Measurements from ENCODE around the gene NANP. TPM values are rescaled to one million over a fixed set of nuclear protein-coding genes. Genes with fewer than 3 reads are reported as not detected.

NANP gene
- total and polyA plus RNA-seq, 2 of the 13 experiments (the other 11 are each of a cell fraction or from before 2014, with no cell fraction given): 8.9 to 21.5 TPM

- Histone ChIP-seq H3K27ac (ENCODE audit: extremely low read length, insufficient read depth, low read length) (peak overlapping the region; percentile 51), H3K9ac (ENCODE audit: insufficient read depth, low read depth, low read length) (0 out of 2 replicates have a peak overlapping the region, but pooled peaks have one; percentile 1), H3K79me2 (ENCODE audit: insufficient read depth, low read length) (peaks cover 94% of the 10 kb centered on the region), H3K9me3 (ENCODE audit: low read length) (no peaks in the 10 kb centered on the region), H3K36me3 (replicated peaks in 1 of 2; ENCODE audit: control insufficient read depth in 1 of 2, insufficient read depth in 2 of 2, low read length in 2 of 2) (peaks cover 6 to 8% of the 10 kb centered on the region in 2 experiments; a peak in 2 of 5 replicates), H3K4me1 (ENCODE audit: insufficient read depth, low read length) (peaks cover 91% of the 10 kb centered on the region), H3K27me3 (ENCODE audit: control insufficient read depth in 1 of 2, insufficient read depth in 2 of 2, low read length in 2 of 2) (no peaks in the 10 kb centered on the region), H2AFZ (ENCODE audit: low read length) (no peak overlapping the region), H3K4me2 (ENCODE audit: low read depth, low read length) (peak overlapping the region; percentile 54), H3K4me3 (replicated peaks in 1 of 3; ENCODE audit: insufficient read depth in 1 of 3, low read depth in 2 of 3, low read length in 3 of 3) (peak overlapping the region; percentile 2 to 33 (median 8); a peak in 5 of 6 replicates), H4K20me1 (ENCODE audit: insufficient read depth, low read length) (peaks cover 30% of the 10 kb centered on the region)
- ChIA-PET CTCF (ENCODE audit: low intra/inter-chr PET ratio, low total read pairs) (no interaction called here), POLR2A (interaction anchor here (0.8 to 1.4 kb wide), 4 partner anchors 14 to 111 kb away, joined by 3 to 9 read pairs (median 4); no protein-coding TSS in a partner anchor)
- intact Hi-C loops (cut with micrococcal nuclease; ENCODE audit: unreplicated experiment) (no loop called here), in situ Hi-C loops (cut with HindIII; ENCODE audit: extremely low pct_ligation_motif_present, low pct_unique_long_range_greater_than_20kb) (no loop called here)
- BruUV-seq (replicated peaks): no TSS peak
- DNase-seq (ENCODE audit: low spot score) (peak; percentile 87), FAIRE-seq (no peak), ATAC-seq (peak; percentile 91)
- 45% methylated on average over 11 of the region's 11 CpGs for WGBS (ENCODE audit: low lambda C conversion rate)
- TF ChIP-seq KMT2B (CRISPR knock-in tag; IDR thresholded peaks at IDR 0.05): no peak
- no peak for TF ChIP-seq ZNF672 (CRISPR knock-in tag; IDR thresholded peaks at IDR 0.05)
- TF ChIP-seq SIX1 (CRISPR knock-in tag; IDR thresholded peaks at IDR 0.05; ENCODE audit: borderline replicate concordance): no peak; the same call in 1 of the 2 replicates
- no peak for TF ChIP-seq ZSCAN30 (CRISPR knock-in tag; IDR thresholded peaks at IDR 0.05)
- TF ChIP-seq THAP8 (CRISPR knock-in tag; IDR thresholded peaks at IDR 0.05; ENCODE audit: borderline replicate concordance): no peak
- TF ChIP-seq HNRNPH1 (optimal IDR thresholded peaks at IDR 0.05; ENCODE audit: low read depth, low read length): no peak
- no peak for TF ChIP-seq PTBP1 (IDR thresholded peaks at IDR 0.05; ENCODE audit: low read depth, low read length, poor library complexity, severe bottlenecking)
- no peak for TF ChIP-seq U2AF2 (IDR thresholded peaks at IDR 0.05; ENCODE audit: low read depth, low read length)
- no peak for TF ChIP-seq RNF2 (conservative IDR thresholded peaks at IDR 0.05; ENCODE audit: low read depth)
- TF ChIP-seq GZF1 (CRISPR knock-in tag; IDR thresholded peaks at IDR 0.05): no peak
- TF ChIP-seq ZNF331 (CRISPR knock-in tag; IDR thresholded peaks at IDR 0.05): peak; percentile 49; the same call in 1 of the 2 replicates
- 0 out of 2 replicates have a peak, but pooled peaks have one; percentile 49 for TF ChIP-seq FOXJ3 (CRISPR knock-in tag; IDR thresholded peaks at IDR 0.05; ENCODE audit: borderline replicate concordance)
- no peak for TF ChIP-seq KAT8 (CRISPR knock-in tag; IDR thresholded peaks at IDR 0.05)
- TF ChIP-seq YY1 (IDR thresholded peaks at IDR 0.05; ENCODE audit: insufficient read depth, insufficient replicate concordance, low read depth, low read length): peak; percentile 13
- no peak for TF ChIP-seq SAFB2 (CRISPR knock-in tag; IDR thresholded peaks at IDR 0.05; ENCODE audit: borderline replicate concordance, low read depth)
- TF ChIP-seq ZNF768 (CRISPR knock-in tag; IDR thresholded peaks at IDR 0.05): peak; percentile 63; the same call in 1 of the 2 replicates
- TF ChIP-seq SNRNP70 (IDR thresholded peaks at IDR 0.05; ENCODE audit: low read depth, low read length): no peak
- TF ChIP-seq MTA3 (CRISPR knock-in tag; IDR thresholded peaks at IDR 0.05): no peak
- no peak for TF ChIP-seq ZNF296 (CRISPR knock-in tag; conservative IDR thresholded peaks at IDR 0.05)
- no peak for TF ChIP-seq NPAS2 (CRISPR knock-in tag; IDR thresholded peaks at IDR 0.05; ENCODE audit: borderline replicate concordance)
- peak; percentile 75; the same call in 1 of the 2 replicates for TF ChIP-seq NR2F2 (IDR thresholded peaks at IDR 0.05; ENCODE audit: borderline replicate concordance, low read depth)
- TF ChIP-seq ZFAT (CRISPR knock-in tag; conservative IDR thresholded peaks at IDR 0.05): no peak
Observed at GRCh38 chr20:25579081-25579770, 44.6 kb downstream of the NANP start.

Data from HepG2 (cell line).